IPS-20b (cell line): ENCODE results near the gene ZNF575.
A peak's percentile ranks its signal among the peaks of the same experiment; 100 is the strongest.

ENCODE experiments used
- H3K27ac ChIP-seq: one replicate; pipeline ENCODE4 v1.5.1; 2013; ENCODE audit warnings: low read length
- H3K27me3 ChIP-seq: 2 replicates; pipeline ENCODE4 v1.6.1; 2013; ENCODE audit warnings: mild to moderate bottlenecking, low read length, inconsistent platforms; ENCODE audit not compliant: insufficient read depth
- H3K36me3 ChIP-seq: 2 replicates; pipeline ENCODE4 v1.6.1; 2013; ENCODE audit warnings: low read depth, mild to moderate bottlenecking, inconsistent platforms, low read length, moderate library complexity; ENCODE audit not compliant: insufficient read depth
- H3K4me1 ChIP-seq: 2 replicates; pipeline ENCODE4 v1.6.1; 2013; ENCODE audit warnings: mild to moderate bottlenecking, control low read depth, inconsistent platforms, low read length, moderate library complexity; ENCODE audit not compliant: insufficient read depth
- H3K4me3 ChIP-seq: 2 replicates; pipeline ENCODE4 v1.5.1; 2013; ENCODE audit warnings: mild to moderate bottlenecking, low read length, inconsistent platforms
- H3K9ac ChIP-seq: 2 replicates; pipeline ENCODE4 v1.6.1; 2013; ENCODE audit warnings: low read depth, mild to moderate bottlenecking, inconsistent platforms, low read length, moderate library complexity
- H3K9me3 ChIP-seq: 2 replicates; pipeline ENCODE4 v1.6.1; 2013; ENCODE audit warnings: mild to moderate bottlenecking, low read depth, low read length, inconsistent platforms; ENCODE audit not compliant: insufficient read depth

The ZNF575 gene

GRCh38 chr19:43563816-43564457 is 30.9 kb downstream of the ZNF575 start:
- H3K27me3 ChIP-seq, result no peaks in the 10 kb centered on the region
- no peak overlapping the region for H3K27ac ChIP-seq
- H3K9ac ChIP-seq, result no peak overlapping the region
- no peaks in the 10 kb centered on the region for H3K9me3 ChIP-seq
- no peaks in the 10 kb centered on the region for H3K4me1 ChIP-seq
- H3K4me3 ChIP-seq, result no peak overlapping the region
- H3K36me3 ChIP-seq, result peaks cover 23% of the 10 kb centered on the region; the same call in 1 of the 2 replicates

- Histone ChIP-seq H3K27me3 (no peaks in the 10 kb centered on the region), H3K4me1 (peaks cover 2% of the 10 kb centered on the region; the same call in 1 of the 2 replicates), H3K9me3 (no peaks in the 10 kb centered on the region), H3K9ac (no peak overlapping the region), H3K27ac (no peak overlapping the region), H3K4me3 (no peak overlapping the region), H3K36me3 (peaks cover 18% of the 10 kb centered on the region; the same call in 1 of the 2 replicates)
Observed at GRCh38 chr19:43564800-43565199, 31.8 kb downstream of the ZNF575 start.

GRCh38 chr19:43569657-43570056 is 36.7 kb downstream of the ZNF575 start:
- Histone ChIP-seq H3K27me3 (no peaks in the 10 kb centered on the region), H3K9ac (peak overlapping the region; percentile 43; the same call in 1 of the 2 replicates), H3K36me3 (0 out of 2 replicates have a peak, but pooled peaks cover 11% of the 10 kb centered on the region), H3K4me1 (peaks cover 7% of the 10 kb centered on the region), H3K27ac (no peak overlapping the region), H3K4me3 (no peak overlapping the region; the same call in 1 of the 2 replicates), H3K9me3 (no peaks in the 10 kb centered on the region)

GRCh38 chr19:43570174-43570791 is 37.3 kb downstream of the ZNF575 start:
- H3K9me3 ChIP-seq, result no peaks in the 10 kb centered on the region
- 0 out of 2 replicates have a peak, but pooled peaks cover 11% of the 10 kb centered on the region for H3K36me3 ChIP-seq
- H3K27ac ChIP-seq, result no peak overlapping the region
- H3K4me1 ChIP-seq, result peaks cover 9% of the 10 kb centered on the region
- peak overlapping the region; percentile 43; the same call in 1 of the 2 replicates for H3K9ac ChIP-seq
- peak overlapping the region; percentile 21; the same call in 1 of the 2 replicates for H3K4me3 ChIP-seq
- H3K27me3 ChIP-seq, result no peaks in the 10 kb centered on the region

- Histone ChIP-seq H3K27me3 (no peaks in the 10 kb centered on the region), H3K36me3 (0 out of 2 replicates have a peak, but pooled peaks cover 11% of the 10 kb centered on the region), H3K27ac (no peak overlapping the region), H3K9me3 (no peaks in the 10 kb centered on the region), H3K9ac (no peak overlapping the region), H3K4me3 (no peak overlapping the region), H3K4me1 (peaks cover 9% of the 10 kb centered on the region)
Observed at GRCh38 chr19:43572171-43572588, 39.2 kb downstream of the ZNF575 start.

GRCh38 chr19:43574424-43575155 is 41.6 kb downstream of the ZNF575 start:
- Histone ChIP-seq H3K4me1 (peaks cover 9% of the 10 kb centered on the region), H3K4me3 (peak overlapping the region; percentile 100), H3K9me3 (no peaks in the 10 kb centered on the region), H3K36me3 (0 out of 2 replicates have a peak, but pooled peaks cover 11% of the 10 kb centered on the region), H3K27me3 (no peaks in the 10 kb centered on the region), H3K27ac (no peak overlapping the region), H3K9ac (peak overlapping the region; percentile 98)

GRCh38 chr19:43575156-43575950 is 42.4 kb downstream of the ZNF575 start, which contains the start of the genes PINLYP and XRCC1:
Gene PINLYP (plus strand): TSS chr19:43575801. CDS start chr19:43577192, 1,391 bp downstream.
Gene XRCC1 (minus strand): TSS chr19:43575527. CDS start chr19:43575458, 69 bp downstream.
- Histone ChIP-seq H3K36me3 (0 out of 2 replicates have a peak, but pooled peaks cover 11% of the 10 kb centered on the region), H3K27ac (peak within 1 kb of the TSS; percentile 81), H3K4me1 (peaks cover 3% of the 10 kb centered on the region; the same call in 1 of the 2 replicates), H3K9me3 (no peaks in the 10 kb centered on the region), H3K9ac (peak within 1 kb of the TSS; percentile 98), H3K27me3 (no peaks in the 10 kb centered on the region), H3K4me3 (peak within 1 kb of the TSS; percentile 100)

- Histone ChIP-seq H3K4me3 (peak overlapping the region; percentile 100), H3K27ac (peak overlapping the region; percentile 79), H3K9ac (peak overlapping the region; percentile 79; the same call in 1 of the 2 replicates), H3K4me1 (peaks cover 3% of the 10 kb centered on the region; the same call in 1 of the 2 replicates), H3K27me3 (no peaks in the 10 kb centered on the region), H3K36me3 (0 out of 2 replicates have a peak, but pooled peaks cover 11% of the 10 kb centered on the region), H3K9me3 (no peaks in the 10 kb centered on the region)
Observed at GRCh38 chr19:43575955-43576878, 43.2 kb downstream of the ZNF575 start.

GRCh38 chr19:43578787-43579186 is 45.8 kb downstream of the ZNF575 start:
- H3K4me1 ChIP-seq, result peaks cover 3% of the 10 kb centered on the region; the same call in 1 of the 2 replicates
- H3K9me3 ChIP-seq, result no peaks in the 10 kb centered on the region
- no peaks in the 10 kb centered on the region for H3K27me3 ChIP-seq
- no peak overlapping the region for H3K27ac ChIP-seq
- no peaks in the 10 kb centered on the region for H3K36me3 ChIP-seq
- no peak overlapping the region for H3K4me3 ChIP-seq
- no peak overlapping the region for H3K9ac ChIP-seq

GRCh38 chr19:43581467-43581866 is 48.5 kb downstream of the ZNF575 start:
- no peaks in the 10 kb centered on the region for H3K9me3 ChIP-seq
- peaks cover 3% of the 10 kb centered on the region; the same call in 1 of the 2 replicates for H3K36me3 ChIP-seq
- H3K4me3 ChIP-seq, result peak overlapping the region; percentile 81; the same call in 1 of the 2 replicates
- no peaks in the 10 kb centered on the region; the same call in 1 of the 2 replicates for H3K4me1 ChIP-seq
- no peak overlapping the region for H3K27ac ChIP-seq
- H3K27me3 ChIP-seq, result no peaks in the 10 kb centered on the region
- H3K9ac ChIP-seq, result peak overlapping the region; percentile 93; the same call in 1 of the 2 replicates
